Liver (tissue), 9 donors: ENCODE results near the gene TMEM82. TPM values are rescaled to one million over a fixed set of nuclear protein-coding genes. Genes with fewer than 3 reads are reported as not detected.

Source experiments
- DNase-seq: peaks from one replicate; pipeline ENCODE4 v3.0.0-alpha.2; 2017; ENCODE audit warnings: low spot score
- H3K27ac ChIP-seq, 2 donors: one replicate each; pipeline ENCODE4 v1.7.0; 2013; ENCODE audit warnings: inconsistent platforms in 2 of 2, low read length in 2 of 2, control low read depth in 1 of 2, low read depth in 1 of 2, mild to moderate bottlenecking in 1 of 2
- H3K27me3 ChIP-seq, 4 donors: one replicate each; pipeline versions ENCODE4 v1.6.1 to v1.7.0; 2013; ENCODE audit warnings: low read length in 3 of 4, inconsistent platforms in 1 of 4, mild to moderate bottlenecking in 1 of 4, moderate library complexity in 1 of 4; ENCODE audit not compliant: control insufficient read depth in 4 of 4, insufficient read depth in 4 of 4
- H3K36me3 ChIP-seq, 4 donors: one replicate each; pipeline versions ENCODE4 v1.6.1 to v1.7.0; 2013; ENCODE audit warnings: low read length in 3 of 4, mild to moderate bottlenecking in 3 of 4, low read depth in 1 of 4, moderate library complexity in 1 of 4; ENCODE audit not compliant: control insufficient read depth in 4 of 4, insufficient read depth in 3 of 4
- H3K4me1 ChIP-seq, 4 donors: one replicate each; pipeline versions ENCODE4 v1.6.1 to v1.7.0; 2013; ENCODE audit warnings: low read length in 3 of 4, mild to moderate bottlenecking in 3 of 4, moderate library complexity in 1 of 4; ENCODE audit not compliant: control insufficient read depth in 4 of 4, insufficient read depth in 4 of 4
- H3K4me3 ChIP-seq, 3 donors: one replicate each; pipeline versions ENCODE4 v1.6.1 to v1.7.0; 2013; ENCODE audit warnings: low read length in 3 of 3, control low read depth in 1 of 3, low read depth in 1 of 3, mild to moderate bottlenecking in 1 of 3
- H3K9ac ChIP-seq, 2 donors: one replicate each; pipeline ENCODE4 v1.7.0; 2013; ENCODE audit warnings: low read length in 2 of 2, mild to moderate bottlenecking in 2 of 2, moderate library complexity in 2 of 2, control low read depth in 1 of 2, low read depth in 1 of 2
- H3K9me3 ChIP-seq, 4 donors: one replicate each; pipeline versions ENCODE4 v1.6.1 to v1.7.0; 2013; ENCODE audit warnings: low read length in 3 of 4; ENCODE audit not compliant: control insufficient read depth in 4 of 4
- ATF3 ChIP-seq: IDR thresholded peaks from 2 replicates; pipeline ENCODE4 v1.6.1; 2016; ENCODE audit warnings: antibody characterized with exemption
- CTCF ChIP-seq: fragments of 150-350 bp; IDR thresholded peaks from 2 replicates; pipeline ENCODE4 v1.5.1; 2017; ENCODE audit warnings: improper control_type of control experiment, low read depth, low read length; ENCODE audit not compliant: missing input control
- EGR1 ChIP-seq, 2 donors: IDR thresholded peaks; 2 replicates each; pipeline ENCODE4 v1.6.1; 2016 to 2018; ENCODE audit warnings: antibody characterized with exemption in 2 of 2, low read depth in 2 of 2
- FOXA1 ChIP-seq: IDR thresholded peaks from 2 replicates; pipeline ENCODE4 v1.6.1; 2016; ENCODE audit warnings: antibody characterized with exemption
- FOXA2 ChIP-seq: IDR thresholded peaks from 2 replicates; pipeline ENCODE4 v1.6.1; 2016; ENCODE audit warnings: antibody characterized with exemption
- GABPA ChIP-seq, 2 donors: IDR thresholded peaks in 1 of 2; conservative IDR thresholded peaks in 1 of 2; 2 replicates each; pipeline ENCODE4 v1.6.1; 2016; ENCODE audit warnings: antibody characterized with exemption in 2 of 2, mild to moderate bottlenecking in 1 of 2, moderate library complexity in 1 of 2
- HNF4A ChIP-seq, 2 donors: conservative IDR thresholded peaks; 2 replicates each; pipeline ENCODE4 v1.6.1; 2016; ENCODE audit warnings: antibody characterized with exemption in 2 of 2, mild to moderate bottlenecking in 2 of 2
- HNF4G ChIP-seq: IDR thresholded peaks from 2 replicates; pipeline ENCODE4 v1.6.1; 2016; ENCODE audit warnings: antibody characterized with exemption
- JUND ChIP-seq, 2 donors: IDR thresholded peaks; 2 replicates each; pipeline ENCODE4 v1.6.1; 2016; ENCODE audit warnings: antibody characterized with exemption in 2 of 2
- MAX ChIP-seq: IDR thresholded peaks from 2 replicates; pipeline ENCODE4 v1.6.1; 2016; ENCODE audit warnings: antibody characterized with exemption
- NR2F2 ChIP-seq: IDR thresholded peaks from 2 replicates; pipeline ENCODE4 v1.6.1; 2016; ENCODE audit warnings: antibody characterized with exemption
- RAD21 ChIP-seq, 2 donors: IDR thresholded peaks; 2 replicates each; pipeline ENCODE4 v1.6.1; 2016; ENCODE audit warnings: antibody characterized with exemption in 2 of 2, mild to moderate bottlenecking in 2 of 2
- REST ChIP-seq: IDR thresholded peaks from 2 replicates; pipeline ENCODE4 v1.6.1; 2016; ENCODE audit warnings: antibody characterized with exemption, mild to moderate bottlenecking
- RXRA ChIP-seq, 2 donors: IDR thresholded peaks; 2 replicates each; pipeline ENCODE4 v1.6.1; 2017 to 2018; ENCODE audit warnings: antibody characterized with exemption in 2 of 2, mild to moderate bottlenecking in 1 of 2
- SP1 ChIP-seq: IDR thresholded peaks from 2 replicates; pipeline ENCODE4 v1.6.1; 2018; ENCODE audit warnings: antibody characterized with exemption, mild to moderate bottlenecking
- TAF1 ChIP-seq: conservative IDR thresholded peaks from 2 replicates; pipeline ENCODE4 v1.6.1; 2016; ENCODE audit warnings: antibody characterized with exemption, mild to moderate bottlenecking
- YY1 ChIP-seq: IDR thresholded peaks from 2 replicates; pipeline ENCODE4 v1.6.1; 2016; ENCODE audit warnings: antibody characterized with exemption, mild to moderate bottlenecking
- ZBTB33 ChIP-seq: IDR thresholded peaks from 2 replicates; pipeline ENCODE4 v1.6.1; 2016; ENCODE audit warnings: antibody characterized with exemption
- WGBS: extraction: QIAGEN DNeasy Blood & Tissue Kit; methylation state at CpG from one replicate; pipeline ENCODE4 v1.1.7; 2013; 5-methylcytosine and 5-hydroxymethylcytosine counted together
- polyA plus RNA-seq, 2 donors: library from polyadenylated mRNA; stranded (reverse) in 1 of 2; unstranded in 1 of 2; fragments of 200-250 nt in 1 of 2; fragments of >200 nt in 1 of 2; fragmentation: Nextera tagmentation in 1 of 2; extraction: Ambion mirVana in 1 of 2; gene quantifications; one replicate each; pipeline versions ENCODE4 v1.2.1 to v1.2.3, GENCODE V29; 2013 to 2015
- total RNA-seq, 2 donors: library from RNA; depleted of rRNA; stranded (reverse); fragments of >200 nt; gene quantifications; one replicate each; pipeline ENCODE4 v1.2.3, GENCODE V29; 2014
- donor health status: healthy.
- donor health status: healthy.
- donor health status: healthy.
- donor health status: healthy.
- donor health status: healthy.

Gene TMEM82
- total and polyA plus RNA-seq, 4 donors, result 5.6 to 26.3 (median 13.4) TPM

GRCh38 chr1:15727866-15728534 is 14.3 kb upstream of the TMEM82 start:
- no peak overlapping the region for H3K4me3 ChIP-seq
- H3K27me3 ChIP-seq, result no peaks in the 10 kb centered on the region
- no peaks in the 10 kb centered on the region for H3K9me3 ChIP-seq
- peaks cover 25 to 64% (median 34%) of the 10 kb centered on the region in 4 donors for H3K36me3 ChIP-seq
- no peak for DNase-seq
- H3K9ac ChIP-seq, result no peak overlapping the region
- H3K27ac ChIP-seq, result no peak overlapping the region
- peaks cover 0 to 5% (median 0%) of the 10 kb centered on the region in 4 donors for H3K4me1 ChIP-seq
- WGBS, result 97% methylated on average over 23 of the region's 23 CpGs
- TF ChIP-seq SP1 (no peak), CTCF (no peak), ZBTB33 (no peak), MAX (no peak), JUND (IDR thresholded peaks at IDR 0.05) (no peak), HNF4A (conservative IDR thresholded peaks at IDR 0.05) (no peak), NR2F2 (no peak), GABPA (IDR thresholded peaks at IDR 0.05 in 1 of 2, conservative IDR thresholded peaks at IDR 0.05 in 1 of 2) (no peak), REST (no peak), YY1 (no peak), ATF3 (no peak), RAD21 (IDR thresholded peaks at IDR 0.05) (no peak), FOXA1 (no peak), TAF1 (no peak), RXRA (IDR thresholded peaks at IDR 0.05) (no peak), EGR1 (IDR thresholded peaks at IDR 0.05; ENCODE audit: low read depth in 2 of 2) (no peak), HNF4G (no peak), FOXA2 (no peak)
